ENCODE data around the gene CPLANE1.

DNA sequence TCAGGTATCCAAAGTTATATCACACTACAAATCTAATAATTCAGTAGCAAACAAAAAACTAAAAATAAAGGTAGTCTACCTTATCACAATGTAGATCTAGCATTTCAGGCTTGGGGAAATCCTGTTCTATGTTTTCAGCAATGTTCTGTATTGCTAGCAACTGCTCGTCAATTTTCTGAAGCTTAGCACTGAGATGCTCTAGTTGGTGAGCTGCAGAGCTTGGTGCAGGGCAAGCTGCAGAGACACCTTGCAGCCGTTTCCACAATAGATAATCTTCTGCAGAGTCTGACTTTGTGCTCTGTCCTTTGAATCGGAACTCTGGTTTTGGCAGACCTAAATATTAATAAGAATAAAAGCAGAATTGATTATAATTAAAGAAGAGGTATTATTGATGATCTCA is 95.5 kb downstream of the CPLANE1 start:
- TF ChIP-seq PKNOX1 (IDR thresholded peaks at IDR 0.05) = no peak
- no peak for TF ChIP-seq HDGF (IDR thresholded peaks at IDR 0.05; ENCODE audit: borderline replicate concordance)
- no peak for TF ChIP-seq BHLHE40 (IDR thresholded peaks at IDR 0.05; ENCODE audit: borderline replicate concordance)
- no peak for TF ChIP-seq TARDBP (IDR thresholded peaks at IDR 0.05)
- TF ChIP-seq FOXK2 (IDR thresholded peaks at IDR 0.05) = no peak
- no peak for TF ChIP-seq FOXM1 (IDR thresholded peaks at IDR 0.05; ENCODE audit: borderline replicate concordance)
- TF ChIP-seq SP1 (IDR thresholded peaks at IDR 0.05) = no peak
